Measurements from ENCODE around the gene SLC35G1. TPM values are rescaled to one million over a fixed set of nuclear protein-coding genes. Genes with fewer than 3 reads are reported as not detected.

SLC35G1 gene
- total RNA-seq, 6 experiments from 2014 or later: 5.2 to 7.2 (median 5.7) TPM

DNA sequence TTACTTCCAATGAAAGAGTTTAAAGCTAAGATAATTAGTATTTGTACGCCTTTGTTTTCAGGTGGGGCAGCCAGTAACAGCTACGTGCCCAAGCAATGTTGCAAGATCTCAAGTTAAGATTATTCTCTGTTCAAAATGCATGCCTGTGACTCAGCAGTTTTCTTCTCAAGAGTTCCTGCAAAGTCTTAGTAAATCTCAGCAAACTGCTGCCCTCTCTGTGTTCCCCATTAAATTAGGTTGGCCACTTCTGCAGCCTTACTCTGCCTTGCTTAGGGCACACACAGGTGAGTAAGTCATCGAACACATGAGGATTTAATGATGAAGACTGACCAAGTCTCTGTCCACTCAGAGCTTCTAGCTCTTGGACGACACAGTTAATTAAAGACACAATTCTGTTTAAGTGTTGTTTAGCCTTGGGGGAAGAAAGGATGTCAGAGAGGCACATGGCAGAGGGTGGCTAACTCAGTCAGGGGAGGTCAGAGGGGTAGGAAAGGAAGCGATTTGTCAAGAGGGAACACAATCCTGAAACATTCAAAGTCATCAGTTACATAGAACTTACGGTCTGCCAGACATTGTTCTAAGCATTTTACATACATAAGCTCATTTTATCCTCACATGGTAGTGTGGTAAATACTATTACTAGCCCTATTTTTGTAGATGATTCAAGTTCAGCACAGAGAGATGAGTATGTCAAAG lies 20.2 kb upstream of the SLC35G1 start:
- DNase-seq: peak; percentile 55
- Mint-ChIP-seq H3K36me3 (ENCODE audit: low read depth) (no peaks in the 10 kb centered on the region), H3K4me1 (ENCODE audit: low read depth) (peaks cover 41% of the 10 kb centered on the region), H3K27ac (peak overlapping the region; percentile 77), H3K9me3 (no peaks in the 10 kb centered on the region), H3K4me3 (peak overlapping the region; percentile 2), H3K27me3 (ENCODE audit: insufficient read depth) (peaks cover 3% of the 10 kb centered on the region)
- TF ChIP-seq, protein P1, sequence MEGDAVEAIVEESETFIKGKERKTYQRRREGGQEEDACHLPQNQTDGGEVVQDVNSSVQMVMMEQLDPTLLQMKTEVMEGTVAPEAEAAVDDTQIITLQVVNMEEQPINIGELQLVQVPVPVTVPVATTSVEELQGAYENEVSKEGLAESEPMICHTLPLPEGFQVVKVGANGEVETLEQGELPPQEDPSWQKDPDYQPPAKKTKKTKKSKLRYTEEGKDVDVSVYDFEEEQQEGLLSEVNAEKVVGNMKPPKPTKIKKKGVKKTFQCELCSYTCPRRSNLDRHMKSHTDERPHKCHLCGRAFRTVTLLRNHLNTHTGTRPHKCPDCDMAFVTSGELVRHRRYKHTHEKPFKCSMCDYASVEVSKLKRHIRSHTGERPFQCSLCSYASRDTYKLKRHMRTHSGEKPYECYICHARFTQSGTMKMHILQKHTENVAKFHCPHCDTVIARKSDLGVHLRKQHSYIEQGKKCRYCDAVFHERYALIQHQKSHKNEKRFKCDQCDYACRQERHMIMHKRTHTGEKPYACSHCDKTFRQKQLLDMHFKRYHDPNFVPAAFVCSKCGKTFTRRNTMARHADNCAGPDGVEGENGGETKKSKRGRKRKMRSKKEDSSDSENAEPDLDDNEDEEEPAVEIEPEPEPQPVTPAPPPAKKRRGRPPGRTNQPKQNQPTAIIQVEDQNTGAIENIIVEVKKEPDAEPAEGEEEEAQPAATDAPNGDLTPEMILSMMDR (IDR thresholded peaks at IDR 0.05): no peak

DNA sequence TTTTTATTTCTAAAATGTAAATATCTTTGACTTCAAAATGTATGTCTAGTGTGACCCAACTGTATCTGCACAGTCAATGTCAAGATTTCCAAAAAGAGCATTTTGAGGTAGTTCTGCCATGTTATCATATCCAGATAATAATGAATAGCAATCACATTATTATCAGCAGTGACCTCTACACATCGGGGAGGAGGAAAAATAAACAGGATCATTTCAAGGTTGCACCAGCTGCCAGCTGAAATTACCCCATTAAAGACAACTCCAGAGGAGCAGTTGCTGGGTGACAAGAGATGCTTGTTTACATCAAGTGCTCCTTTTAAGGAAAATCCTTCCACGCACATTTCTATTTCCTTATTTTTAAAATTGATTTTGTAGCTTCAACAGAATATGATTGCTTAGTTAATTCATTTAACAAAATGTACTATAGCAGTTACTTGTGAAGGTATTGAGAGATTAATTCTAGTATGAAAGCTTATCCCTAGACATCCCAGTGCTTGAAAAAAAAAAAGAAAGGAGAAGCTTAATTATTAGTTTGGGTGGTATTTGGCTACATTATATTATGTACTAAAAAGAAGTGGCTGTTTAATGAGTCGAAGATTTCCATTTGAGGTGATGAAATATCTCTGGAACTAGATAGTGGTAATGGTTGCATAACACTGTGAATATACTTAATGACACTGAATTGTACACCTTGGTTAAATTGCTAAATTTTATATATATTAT lies 19.3 kb upstream of the SLC35G1 start:
- Mint-ChIP-seq H3K27me3 (ENCODE audit: insufficient read depth) (peaks cover 1% of the 10 kb centered on the region), H3K4me1 (ENCODE audit: low read depth) (peaks cover 41% of the 10 kb centered on the region), H3K36me3 (ENCODE audit: low read depth) (no peaks in the 10 kb centered on the region), H3K27ac (no peak overlapping the region), H3K9me3 (no peaks in the 10 kb centered on the region), H3K4me3 (no peak overlapping the region)
- TF ChIP-seq, protein P1 (IDR thresholded peaks at IDR 0.05): no peak
- DNase-seq: no peak

DNA sequence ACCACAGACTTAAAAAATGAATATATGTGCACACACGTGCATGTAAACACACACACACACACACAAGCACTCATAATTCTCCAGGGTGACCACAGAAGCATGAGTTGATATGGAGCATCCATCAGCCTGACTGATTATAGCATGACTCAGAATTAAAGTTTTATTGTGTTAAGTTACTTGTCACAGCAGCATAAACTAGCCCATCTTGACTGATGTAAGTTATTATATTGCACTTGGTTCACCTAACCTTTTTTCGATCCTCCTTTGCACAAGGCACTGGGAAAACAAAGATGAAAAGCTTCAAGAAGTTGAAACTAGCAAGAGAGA lies 18.8 kb upstream of the SLC35G1 start:
- TF ChIP-seq, protein P1 (IDR thresholded peaks at IDR 0.05): no peak
- DNase-seq: peak; percentile 24

DNA sequence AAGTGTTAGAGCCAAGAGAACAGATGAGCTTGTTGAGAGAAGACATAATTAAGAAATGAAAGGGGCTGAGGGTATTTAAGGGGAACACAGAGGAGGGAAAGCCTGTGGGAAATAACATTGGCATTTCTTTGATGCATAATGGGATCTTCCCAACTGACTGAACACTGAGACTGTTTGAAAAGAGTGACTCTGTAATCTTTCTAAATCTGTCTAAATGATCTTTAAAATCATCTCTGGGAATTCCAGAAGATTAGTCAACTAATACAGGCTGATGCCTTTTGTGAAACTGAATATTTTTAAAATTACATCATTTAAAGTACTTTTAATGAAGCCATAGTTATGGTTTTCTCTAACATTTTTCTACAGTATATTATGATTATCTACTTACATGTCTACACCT lies 17.4 kb upstream of the SLC35G1 start:
- TF ChIP-seq, protein P1 (IDR thresholded peaks at IDR 0.05): no peak
- DNase-seq: peak; percentile 45
- Mint-ChIP-seq H3K27me3 (ENCODE audit: insufficient read depth) (peaks cover 2% of the 10 kb centered on the region; the same call in 1 of the 2 replicates), H3K4me3 (peak overlapping the region; percentile 1; the same call in 1 of the 2 replicates), H3K36me3 (ENCODE audit: low read depth) (no peaks in the 10 kb centered on the region), H3K27ac (peak overlapping the region; percentile 32; the same call in 1 of the 2 replicates), H3K9me3 (no peaks in the 10 kb centered on the region), H3K4me1 (ENCODE audit: low read depth) (peaks cover 41% of the 10 kb centered on the region)

More for the DNA sequence above, 18.8 kb upstream of the SLC35G1 start:
- no peak overlapping the region for H3K27ac Mint-ChIP-seq
- no peaks in the 10 kb centered on the region; the same call in 1 of the 2 replicates for H3K27me3 Mint-ChIP-seq (ENCODE audit: insufficient read depth)
- no peaks in the 10 kb centered on the region for H3K36me3 Mint-ChIP-seq (ENCODE audit: low read depth)
- peaks cover 41% of the 10 kb centered on the region for H3K4me1 Mint-ChIP-seq (ENCODE audit: low read depth)
- H3K9me3 Mint-ChIP-seq: no peaks in the 10 kb centered on the region
- no peak overlapping the region for H3K4me3 Mint-ChIP-seq

DNA sequence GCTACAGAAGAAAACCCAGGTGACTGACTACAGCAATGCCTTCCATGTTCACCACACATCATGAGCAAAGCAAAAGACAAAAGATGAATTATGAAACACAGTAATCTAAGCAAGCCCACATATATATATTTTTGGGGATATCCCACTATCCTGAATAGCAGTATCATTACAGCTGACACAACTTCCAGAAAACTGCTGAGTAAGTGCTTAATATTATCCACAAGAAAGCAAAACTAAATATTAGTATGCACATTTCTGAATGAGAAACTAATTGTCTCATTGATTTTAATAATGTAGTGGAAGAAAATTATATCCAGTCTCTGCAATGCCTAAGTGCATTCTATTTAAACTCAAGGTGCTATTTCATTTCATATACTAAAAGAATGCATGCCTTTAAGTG lies 14.5 kb upstream of the SLC35G1 start:
- peaks cover 2% of the 10 kb centered on the region; the same call in 1 of the 2 replicates for H3K27me3 Mint-ChIP-seq (ENCODE audit: insufficient read depth)
- H3K27ac Mint-ChIP-seq: no peak overlapping the region
- TF ChIP-seq, protein P1 (IDR thresholded peaks at IDR 0.05): no peak
- no peaks in the 10 kb centered on the region; the same call in 1 of the 2 replicates for H3K9me3 Mint-ChIP-seq
- H3K4me3 Mint-ChIP-seq: no peak overlapping the region
- H3K4me1 Mint-ChIP-seq (ENCODE audit: low read depth): peaks cover 21% of the 10 kb centered on the region
- no peaks in the 10 kb centered on the region for H3K36me3 Mint-ChIP-seq (ENCODE audit: low read depth)
- DNase-seq: no peak

All from HFFc6 (cell line).